Middle frontal gyrus (tissue), 1 donor: ENCODE measurements around the gene SHOC1.
"Not testable (repeated sequence)": the region's sequence is repeated elsewhere in the genome, so short reads cannot be mapped to it uniquely, and the experiment has no call there.

ENCODE experiments used
- DNase-seq: peaks from one replicate; pipeline ENCODE4 v3.0.0-alpha.2; 2015; ENCODE audit warnings: low spot score; ENCODE audit errors: extremely low spot score

The SHOC1 gene

DNA sequence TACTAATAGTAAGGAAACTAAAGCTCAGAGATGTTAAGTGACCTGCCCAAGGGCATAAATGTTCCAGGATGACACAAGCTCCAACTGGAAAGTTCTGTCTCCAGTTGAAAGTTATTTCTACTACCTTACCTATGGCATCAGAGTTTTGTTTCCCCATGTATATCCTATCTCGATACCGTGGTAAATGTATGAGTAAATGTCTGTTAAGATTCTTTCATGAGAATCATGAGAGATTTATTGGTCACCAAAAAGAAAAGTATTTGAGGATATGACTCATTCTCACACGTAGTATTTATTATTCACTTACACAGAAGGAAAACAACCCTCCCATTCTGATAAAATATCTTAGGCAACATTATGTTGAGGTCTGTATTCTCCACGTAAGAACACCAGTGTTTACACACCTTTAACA lies 11.1 kb upstream of the SHOC1 start:
- DNase-seq, result no peak

GRCh38 chr9:111805262-111805661 lies 10.5 kb upstream of the SHOC1 start:
- no peak for DNase-seq

DNA sequence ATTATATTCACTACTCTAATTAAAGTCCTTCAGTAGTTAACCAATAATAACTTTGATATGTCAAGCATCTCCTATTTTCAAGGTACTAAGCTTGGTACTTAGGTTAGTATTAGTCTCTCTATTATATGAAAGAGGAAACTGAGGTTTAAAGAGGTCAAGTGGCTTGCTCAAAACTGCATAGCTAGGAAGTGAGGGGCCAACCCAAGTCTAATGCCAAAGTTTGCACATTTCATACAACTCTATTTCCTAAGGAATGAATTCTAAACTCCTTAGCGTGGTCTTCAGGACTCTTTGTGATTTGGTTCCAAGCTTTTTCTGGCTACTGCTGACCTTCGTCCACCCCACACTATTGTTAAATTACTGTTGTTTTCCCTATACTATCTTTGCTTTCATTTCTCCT lies 9.9 kb upstream of the SHOC1 start:
- DNase-seq, result no peak

DNA sequence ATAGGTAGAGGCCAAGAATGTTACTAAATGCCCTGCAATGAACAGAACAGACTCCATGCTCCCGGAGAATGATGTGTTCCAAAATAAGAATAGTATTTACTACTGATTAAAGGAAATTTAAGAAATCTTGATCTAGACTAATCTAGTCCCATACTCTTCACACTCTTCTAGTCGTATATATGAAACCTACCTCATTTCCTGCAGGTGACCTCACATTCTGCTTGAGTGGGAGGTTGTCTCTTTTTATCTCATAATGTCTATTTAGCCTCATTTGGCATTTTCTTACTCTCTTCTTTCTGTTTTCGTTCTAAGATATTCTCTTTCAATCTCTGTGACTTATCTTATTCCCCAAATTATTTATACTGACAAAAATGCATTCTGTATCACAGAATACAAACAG lies 9.2 kb upstream of the SHOC1 start:
- no peak for DNase-seq

GRCh38 chr9:111799915-111800526 lies 5.3 kb upstream of the SHOC1 start:
- no peak for DNase-seq

DNA sequence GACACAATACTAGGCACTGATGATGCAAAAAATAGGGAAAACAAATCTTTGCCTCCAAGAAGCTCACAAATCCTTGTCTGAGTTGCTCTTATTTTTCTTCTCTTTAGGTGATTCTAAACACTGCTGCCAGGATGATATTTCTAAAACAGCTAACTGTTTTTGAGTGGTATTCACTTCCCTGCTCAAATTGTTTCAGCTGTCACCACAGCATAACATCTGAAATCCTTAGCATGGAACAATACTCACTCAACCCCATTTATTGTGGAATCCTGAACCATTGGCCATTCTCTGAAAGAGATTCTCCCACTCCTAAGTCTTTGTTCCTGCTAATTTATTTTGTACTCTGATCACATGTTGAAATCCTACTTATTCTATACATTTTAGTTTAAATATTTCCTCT lies 4.8 kb upstream of the SHOC1 start:
- no peak for DNase-seq

- DNase-seq, result no peak
Observed at GRCh38 chr9:111798786-111799185, 4.0 kb upstream of the SHOC1 start.

DNA sequence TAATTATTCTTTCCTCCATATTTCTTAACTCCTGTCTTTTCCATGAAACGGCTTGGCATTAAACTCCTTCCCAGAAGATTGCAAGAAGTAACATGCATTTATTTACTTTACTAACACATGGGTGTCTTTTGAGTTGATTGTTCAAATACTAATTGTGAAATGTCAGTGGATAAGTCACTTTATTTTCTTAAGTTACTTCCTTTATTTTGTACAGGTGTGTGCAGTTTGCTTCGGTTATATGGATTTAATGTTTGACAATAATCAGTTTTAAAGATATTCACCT lies 761 bp upstream of the SHOC1 start:
- DNase-seq, result no peak

DNA sequence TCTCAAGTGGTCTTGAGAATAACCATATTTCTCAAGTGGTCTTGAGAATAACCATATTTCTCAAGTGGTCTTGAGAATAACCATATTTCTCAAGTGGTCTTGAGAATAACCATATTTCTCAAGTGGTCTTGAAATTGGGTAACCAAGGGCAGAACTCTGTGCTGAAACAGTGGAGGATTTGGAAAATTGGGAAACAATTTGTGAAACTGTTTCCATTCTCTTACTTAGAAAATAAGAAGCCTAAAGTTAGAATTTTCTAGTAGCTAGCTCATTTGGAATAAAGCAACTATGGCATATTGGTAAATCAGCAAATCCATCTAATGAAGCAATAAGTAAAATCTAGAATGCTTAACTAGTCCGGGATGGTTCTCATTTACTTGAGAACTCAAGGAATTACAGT lies 2.9 kb downstream of the SHOC1 start:
- not testable (repeated sequence) for DNase-seq

- DNase-seq, result no peak
Observed at GRCh38 chr9:111789881-111790280, 4.9 kb downstream of the SHOC1 start.

DNA sequence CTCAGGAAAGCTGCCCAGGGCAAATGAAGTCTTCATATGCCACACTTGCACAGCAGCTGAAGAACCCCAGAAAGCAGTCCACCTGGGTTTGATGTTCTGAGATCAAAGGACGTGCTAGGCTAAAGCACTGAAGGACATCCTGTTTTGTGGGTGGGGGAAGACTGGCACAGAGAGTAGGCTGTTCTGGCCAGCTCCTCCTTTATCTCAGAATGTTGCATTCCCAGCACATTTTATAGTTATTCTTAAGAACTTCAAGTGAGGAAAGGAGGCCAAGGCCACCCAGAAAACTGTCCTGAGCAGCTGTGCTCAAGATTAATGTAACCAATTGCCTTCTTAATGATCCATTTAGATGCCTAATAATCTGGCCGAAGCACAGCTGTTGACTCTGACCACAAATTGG lies 10.9 kb downstream of the SHOC1 start:
- DNase-seq, result no peak

- DNase-seq, result no peak
Observed at GRCh38 chr9:111783424-111783823, 11.3 kb downstream of the SHOC1 start.

GRCh38 chr9:111766066-111766465 lies 28.7 kb downstream of the SHOC1 start:
- no peak for DNase-seq

DNA sequence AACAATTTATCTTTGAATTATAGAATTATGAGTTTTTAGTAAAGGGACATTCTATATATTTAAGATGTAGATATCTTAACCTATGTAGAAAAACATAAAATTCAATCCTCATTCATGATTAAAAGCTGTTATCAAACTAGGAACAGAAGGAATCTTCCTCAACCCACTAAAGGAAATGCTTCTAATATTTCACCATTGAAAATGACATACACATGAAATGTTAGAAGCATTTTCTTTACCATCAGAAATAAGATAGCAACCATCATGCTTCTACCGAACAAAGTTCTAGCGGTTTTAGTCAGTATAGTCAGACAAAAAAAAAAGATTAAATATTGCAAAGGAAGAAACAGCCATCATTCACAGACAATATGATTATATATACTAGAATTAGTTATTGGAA lies 32.2 kb downstream of the SHOC1 start:
- DNase-seq, result no peak

GRCh38 chr9:111759762-111760639 lies 34.7 kb downstream of the SHOC1 start:
- no peak for DNase-seq

GRCh38 chr9:111754800-111755199 lies 39.9 kb downstream of the SHOC1 start:
- no peak for DNase-seq

GRCh38 chr9:111752455-111752854 lies 42.3 kb downstream of the SHOC1 start:
- no peak for DNase-seq
